CD14-positive monocyte (primary cell): ENCODE results near the gene GMDS. TPM values are rescaled to one million over a fixed set of nuclear protein-coding genes. Genes with fewer than 3 reads are reported as not detected.

ENCODE experiments used
- DNase-seq, 3 donors: peaks; one replicate each; pipeline ENCODE4 v3.0.0-alpha.2; 2011 to 2022
- H2AFZ ChIP-seq: 2 replicates; pipeline ENCODE4 v1.6.0; 2012; ENCODE audit warnings: mild to moderate bottlenecking, low read depth, low read length, inconsistent platforms; ENCODE audit not compliant: insufficient read depth, poor library complexity, severe bottlenecking
- H3K27ac ChIP-seq, 2 donors: 1 replicate in 1 of 2; 2 replicates in 1 of 2; pipeline ENCODE4 v1.5.1; 2012 to 2013; ENCODE audit warnings: low read length in 2 of 2, control low read depth in 1 of 2, inconsistent platforms in 1 of 2, low read depth in 1 of 2, mild to moderate bottlenecking in 1 of 2
- H3K27me3 ChIP-seq, 2 donors: one replicate each; pipeline versions ENCODE4 v1.6.0 to v1.6.1; 2011 to 2013; ENCODE audit warnings: low read length in 2 of 2; ENCODE audit not compliant: control insufficient read depth in 2 of 2, insufficient read depth in 2 of 2
- H3K36me3 ChIP-seq, 2 donors: replicated peaks in 1 of 2; 1 replicate in 1 of 2; 2 replicates in 1 of 2; pipeline versions ENCODE4 v1.5.1 to v1.6.1; 2012 to 2013; ENCODE audit warnings: low read length in 2 of 2, control low read depth in 1 of 2, inconsistent platforms in 1 of 2, mild to moderate bottlenecking in 1 of 2; ENCODE audit not compliant: insufficient read depth in 2 of 2, control insufficient read depth in 1 of 2
- H3K4me1 ChIP-seq, 2 donors: 1 replicate in 1 of 2; 2 replicates in 1 of 2; pipeline versions ENCODE4 v1.5.1 to v1.6.1; 2012 to 2013; ENCODE audit warnings: low read length in 2 of 2, control low read depth in 1 of 2, inconsistent platforms in 1 of 2, mild to moderate bottlenecking in 1 of 2, moderate library complexity in 1 of 2; ENCODE audit not compliant: insufficient read depth in 2 of 2, control insufficient read depth in 1 of 2
- H3K4me2 ChIP-seq: replicated peaks from 2 replicates; pipeline ENCODE3; 2012; ENCODE audit warnings: low read length, moderate library complexity, mild to moderate bottlenecking; ENCODE audit not compliant: poor library complexity, severe bottlenecking; ENCODE audit errors: extremely low read depth
- H3K4me3 ChIP-seq, 3 experiments: fragments of 200-600 bp in 1 of 3; sonication (generic) in 1 of 3; replicated peaks in 1 of 3; 1 replicate in 2 of 3; 2 replicates in 1 of 3; pipeline ENCODE4 v1.5.1; 2011 to 2013; ENCODE audit warnings: low read length in 3 of 3, mild to moderate bottlenecking in 3 of 3, control low read depth in 2 of 3, low read depth in 2 of 3, inconsistent platforms in 1 of 3, moderate library complexity in 1 of 3
- H3K79me2 ChIP-seq: 2 replicates; pipeline ENCODE4 v1.6.0; 2012; ENCODE audit warnings: mild to moderate bottlenecking, control low read depth, inconsistent platforms, low read length, moderate library complexity; ENCODE audit not compliant: insufficient read depth
- H3K9ac ChIP-seq: 2 replicates; pipeline ENCODE4 v1.6.0; 2017; ENCODE audit warnings: low read length, mild to moderate bottlenecking; ENCODE audit not compliant: insufficient read depth, poor library complexity, severe bottlenecking
- H3K9me3 ChIP-seq, 2 donors: replicated peaks in 1 of 2; 1 replicate in 1 of 2; 2 replicates in 1 of 2; pipeline versions ENCODE4 v1.5.1 to v1.6.1; 2012 to 2013; ENCODE audit warnings: low read length in 2 of 2, control low read depth in 1 of 2; ENCODE audit not compliant: control insufficient read depth in 1 of 2, insufficient read depth in 1 of 2
- H4K20me1 ChIP-seq: 2 replicates; pipeline ENCODE4 v1.6.0; 2012; ENCODE audit warnings: mild to moderate bottlenecking, low read length, control low read depth, moderate library complexity; ENCODE audit not compliant: insufficient read depth
- H3K27ac Mint-ChIP-seq, 7 donors: one replicate each; pipeline ENCODE4 v1.8.0; 2020; ENCODE audit warnings: mild to moderate bottlenecking in 7 of 7, mixed read lengths in 7 of 7, moderate library complexity in 6 of 7, inconsistent platforms in 2 of 7
- H3K27me3 Mint-ChIP-seq, 3 donors: one replicate each; pipeline ENCODE4 v1.8.0; 2021 to 2022; ENCODE audit warnings: low read depth in 3 of 3, mild to moderate bottlenecking in 3 of 3, mixed read lengths in 3 of 3, moderate library complexity in 3 of 3, inconsistent platforms in 1 of 3
- H3K36me3 Mint-ChIP-seq, 2 donors: one replicate each; pipeline ENCODE4 v1.8.0; 2020; ENCODE audit warnings: mixed read lengths in 2 of 2, inconsistent platforms in 1 of 2, mild to moderate bottlenecking in 1 of 2
- H3K4me1 Mint-ChIP-seq: one replicate; pipeline ENCODE4 v1.8.0; 2020; ENCODE audit warnings: mild to moderate bottlenecking, mixed read lengths
- H3K4me3 Mint-ChIP-seq, 2 donors: one replicate each; pipeline ENCODE4 v1.8.0; 2020; ENCODE audit warnings: mild to moderate bottlenecking in 2 of 2, mixed read lengths in 2 of 2, moderate library complexity in 1 of 2
- H3K9me3 Mint-ChIP-seq, 7 donors: one replicate each; pipeline ENCODE4 v1.8.0; 2020 to 2022; ENCODE audit warnings: mixed read lengths in 7 of 7, mild to moderate bottlenecking in 6 of 7, moderate library complexity in 6 of 7, inconsistent platforms in 2 of 7
- CTCF ChIP-seq: fragments of 200-600 bp; IDR thresholded peaks from one replicate; pipeline ENCODE4 v1.8.0; 2022; ENCODE audit warnings: antibody characterized with exemption, mild to moderate bottlenecking
- WGBS: methylation state at CpG from one replicate; pipeline ENCODE4 v1.1.5; 2013; ENCODE audit warnings: missing lambda C conversion rate; ENCODE audit not compliant: insufficient coverage; 5-methylcytosine and 5-hydroxymethylcytosine counted together
- intact Hi-C, 2 donors: fragments of 100-400 bp; cut with micrococcal nuclease; formaldehyde crosslinking; loops; one replicate each; pipeline versions ENCODE4 v1.15.0 to v1.15.1; 2023
- polyA plus RNA-seq, 3 donors: library from polyadenylated mRNA; depleted of rRNA in 1 of 3; unstranded in 2 of 3; stranded (reverse) in 1 of 3; fragments of 300-500 nt in 2 of 3; fragments of >200 nt in 1 of 3; fragmentation: Illumina TruSeq in 2 of 3; gene quantifications; 1 replicate in 2 of 3; 2 replicates in 1 of 3; pipeline ENCODE4 v1.2.3, GENCODE V29; 2012 to 2021

GMDS gene
- polyA plus RNA-seq, 3 donors = 10.5 to 19.9 (median 17.6) TPM

DNA sequence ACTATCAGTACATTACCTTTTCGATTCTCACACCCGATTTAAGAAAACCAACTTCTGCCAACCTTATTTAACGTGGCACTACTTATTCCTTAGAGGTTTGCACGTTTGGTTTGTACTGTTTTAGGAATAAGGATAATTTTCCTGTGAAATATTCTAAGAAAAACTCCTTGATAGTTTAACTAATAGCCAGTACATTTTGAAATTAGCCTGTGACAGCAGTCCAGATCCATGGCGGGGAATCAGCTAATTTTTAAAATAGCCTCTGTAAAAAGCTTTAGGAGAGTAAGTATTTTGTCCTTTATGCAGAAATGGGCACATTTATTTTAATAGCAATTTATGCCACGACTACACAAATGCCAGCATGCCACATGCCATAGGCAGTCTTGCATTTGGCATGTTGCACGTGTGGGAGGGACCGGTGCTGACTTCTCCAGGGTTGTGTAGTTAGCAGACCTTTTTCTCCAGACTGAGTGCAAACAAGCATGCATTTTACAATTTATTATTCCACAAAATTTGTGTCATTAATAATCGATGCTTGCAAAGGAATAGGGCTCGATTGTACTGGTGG, 629.5 kb downstream of the GMDS start:
- intact Hi-C loops = loop anchor here in 1 of 2 donors (10.0 kb wide), 1 partner anchor 629 kb away; the partner anchor contains the start of gene GMDS
- whole genome bisulfite sequencing = 80% methylated on average over 2 of the region's 10 CpGs
- H3K4me3 Mint-ChIP-seq = peak overlapping the region in 1 of 2 donors; percentile 65
- H3K4me1 Mint-ChIP-seq = peaks cover 19% of the 10 kb centered on the region
- H3K4me2 ChIP-seq = no peak overlapping the region
- H3K36me3 Mint-ChIP-seq = peaks cover 0 to 4% of the 10 kb centered on the region in 2 donors
- H3K9me3 Mint-ChIP-seq = peaks cover 0 to 21% (median 9%) of the 10 kb centered on the region in 7 donors
- no peak overlapping the region for H3K27ac ChIP-seq
- no peak for TF ChIP-seq CTCF
- no peaks in the 10 kb centered on the region for H3K36me3 ChIP-seq
- no peak for DNase-seq
- no peak overlapping the region for H3K4me3 ChIP-seq
- H3K27ac Mint-ChIP-seq = no peak overlapping the region
- no peaks in the 10 kb centered on the region for H4K20me1 ChIP-seq
- no peaks in the 10 kb centered on the region for H3K79me2 ChIP-seq
- H2AFZ ChIP-seq = no peak overlapping the region
- H3K9ac ChIP-seq = no peak overlapping the region
- peaks cover 71 to 88% of the 10 kb centered on the region in 2 donors for H3K27me3 ChIP-seq
- peaks cover 0 to 20% of the 10 kb centered on the region in 2 donors for H3K9me3 ChIP-seq
- H3K4me1 ChIP-seq = peaks cover 31 to 48% of the 10 kb centered on the region in 2 donors
- peaks cover 77 to 99% (median 83%) of the 10 kb centered on the region in 3 donors for H3K27me3 Mint-ChIP-seq

- Histone ChIP-seq H4K20me1 (no peaks in the 10 kb centered on the region), H3K27ac (no peak overlapping the region), H3K4me3 (no peak overlapping the region), H3K4me1 (peaks cover 35 to 51% of the 10 kb centered on the region in 2 donors), H2AFZ (no peak overlapping the region), H3K36me3 (no peaks in the 10 kb centered on the region), H3K79me2 (no peaks in the 10 kb centered on the region), H3K9ac (no peak overlapping the region), H3K27me3 (peaks cover 70 to 86% of the 10 kb centered on the region in 2 donors), H3K9me3 (peaks cover 0 to 18% of the 10 kb centered on the region in 2 donors), H3K4me2 (peak overlapping the region; percentile 53)
- WGBS = 42% methylated on average over 42 of the region's 50 CpGs
- H3K9me3 Mint-ChIP-seq = peaks cover 0 to 24% (median 12%) of the 10 kb centered on the region in 7 donors
- peaks cover 79 to 99% (median 81%) of the 10 kb centered on the region in 3 donors for H3K27me3 Mint-ChIP-seq
- intact Hi-C loops = loop anchor here in 1 of 2 donors (10.0 kb wide), 1 partner anchor 629 kb away; the partner anchor contains the start of gene GMDS
- H3K36me3 Mint-ChIP-seq = peaks cover 0 to 4% of the 10 kb centered on the region in 2 donors
- no peak overlapping the region for H3K27ac Mint-ChIP-seq
- no peak for TF ChIP-seq CTCF
- peaks cover 23% of the 10 kb centered on the region for H3K4me1 Mint-ChIP-seq
- DNase-seq = no peak
- H3K4me3 Mint-ChIP-seq = peak overlapping the region in 1 of 2 donors; percentile 65
Measured at GRCh38 chr6:1615151-1615852, 630.1 kb downstream of the GMDS start.
